Hepatocyte (in vitro differentiated cells): ENCODE results near the gene KIF26B.

Experiments used
- CTCF ChIP-seq: fragments of 200-600 bp; sonication (generic); IDR thresholded peaks from 2 replicates; pipeline ENCODE4 v1.5.1; 2016; ENCODE audit warnings: antibody characterized with exemption, mild to moderate bottlenecking; ENCODE audit not compliant: poor library complexity
- EZH2 ChIP-seq: fragments of 200-600 bp; sonication (generic); IDR thresholded peaks from 2 replicates; pipeline ENCODE4 v1.6.1; 2016; ENCODE audit warnings: antibody characterized with exemption, mild to moderate bottlenecking, borderline replicate concordance

- no peak for TF ChIP-seq EZH2
- TF ChIP-seq CTCF: no peak
Measured at GRCh38 chr1:245332513-245332912, 177.7 kb downstream of the KIF26B start.
